Measurements from ENCODE around the gene FLNB.
A peak's percentile ranks its signal among the peaks of the same experiment; 100 is the strongest.

Gene FLNB, protein sequence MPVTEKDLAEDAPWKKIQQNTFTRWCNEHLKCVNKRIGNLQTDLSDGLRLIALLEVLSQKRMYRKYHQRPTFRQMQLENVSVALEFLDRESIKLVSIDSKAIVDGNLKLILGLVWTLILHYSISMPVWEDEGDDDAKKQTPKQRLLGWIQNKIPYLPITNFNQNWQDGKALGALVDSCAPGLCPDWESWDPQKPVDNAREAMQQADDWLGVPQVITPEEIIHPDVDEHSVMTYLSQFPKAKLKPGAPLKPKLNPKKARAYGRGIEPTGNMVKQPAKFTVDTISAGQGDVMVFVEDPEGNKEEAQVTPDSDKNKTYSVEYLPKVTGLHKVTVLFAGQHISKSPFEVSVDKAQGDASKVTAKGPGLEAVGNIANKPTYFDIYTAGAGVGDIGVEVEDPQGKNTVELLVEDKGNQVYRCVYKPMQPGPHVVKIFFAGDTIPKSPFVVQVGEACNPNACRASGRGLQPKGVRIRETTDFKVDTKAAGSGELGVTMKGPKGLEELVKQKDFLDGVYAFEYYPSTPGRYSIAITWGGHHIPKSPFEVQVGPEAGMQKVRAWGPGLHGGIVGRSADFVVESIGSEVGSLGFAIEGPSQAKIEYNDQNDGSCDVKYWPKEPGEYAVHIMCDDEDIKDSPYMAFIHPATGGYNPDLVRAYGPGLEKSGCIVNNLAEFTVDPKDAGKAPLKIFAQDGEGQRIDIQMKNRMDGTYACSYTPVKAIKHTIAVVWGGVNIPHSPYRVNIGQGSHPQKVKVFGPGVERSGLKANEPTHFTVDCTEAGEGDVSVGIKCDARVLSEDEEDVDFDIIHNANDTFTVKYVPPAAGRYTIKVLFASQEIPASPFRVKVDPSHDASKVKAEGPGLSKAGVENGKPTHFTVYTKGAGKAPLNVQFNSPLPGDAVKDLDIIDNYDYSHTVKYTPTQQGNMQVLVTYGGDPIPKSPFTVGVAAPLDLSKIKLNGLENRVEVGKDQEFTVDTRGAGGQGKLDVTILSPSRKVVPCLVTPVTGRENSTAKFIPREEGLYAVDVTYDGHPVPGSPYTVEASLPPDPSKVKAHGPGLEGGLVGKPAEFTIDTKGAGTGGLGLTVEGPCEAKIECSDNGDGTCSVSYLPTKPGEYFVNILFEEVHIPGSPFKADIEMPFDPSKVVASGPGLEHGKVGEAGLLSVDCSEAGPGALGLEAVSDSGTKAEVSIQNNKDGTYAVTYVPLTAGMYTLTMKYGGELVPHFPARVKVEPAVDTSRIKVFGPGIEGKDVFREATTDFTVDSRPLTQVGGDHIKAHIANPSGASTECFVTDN (N-terminal part only)

DNA sequence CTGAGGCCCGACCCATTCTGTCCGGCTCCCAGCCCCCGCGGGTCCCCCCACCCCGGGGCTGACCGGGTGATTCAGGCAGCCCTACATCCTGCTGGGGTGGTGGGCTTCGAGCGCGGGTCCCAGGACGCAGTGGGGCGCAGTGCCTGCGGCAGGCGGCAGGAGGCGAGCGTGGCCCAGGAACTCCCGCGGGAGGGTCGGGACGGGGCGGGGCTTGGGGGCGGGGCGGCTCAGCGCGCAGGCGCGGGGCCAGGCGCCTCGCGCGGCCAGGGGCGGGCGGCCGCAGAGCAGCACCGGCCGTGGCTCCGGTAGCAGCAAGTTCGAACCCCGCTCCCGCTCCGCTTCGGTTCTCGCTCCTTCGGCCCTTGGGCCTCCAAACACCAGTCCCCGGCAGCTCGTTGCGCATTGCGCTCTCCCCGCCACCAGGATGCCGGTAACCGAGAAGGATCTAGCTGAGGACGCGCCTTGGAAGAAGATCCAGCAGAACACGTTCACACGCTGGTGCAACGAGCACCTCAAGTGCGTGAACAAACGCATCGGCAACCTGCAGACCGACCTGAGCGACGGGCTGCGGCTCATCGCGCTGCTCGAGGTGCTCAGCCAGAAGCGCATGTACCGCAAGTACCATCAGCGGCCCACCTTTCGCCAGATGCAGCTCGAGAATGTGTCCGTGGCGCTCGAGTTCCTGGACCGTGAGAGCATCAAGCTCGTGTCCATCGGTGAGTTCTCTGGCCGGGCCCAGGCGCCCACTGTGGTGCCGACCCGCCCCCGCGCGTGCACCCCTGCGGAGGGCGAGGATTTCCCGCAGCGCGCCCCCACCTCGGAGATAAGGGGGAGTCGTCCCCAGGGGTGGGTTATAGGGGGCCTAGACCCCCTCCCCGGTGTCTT is at the start of gene FLNB:
FLNB (plus strand) TSS at position 282 of the 885 bp plus-strand sequence; CDS start at position 425, 143 bp downstream.
- peak; percentile 91 for DNase-seq

DNA sequence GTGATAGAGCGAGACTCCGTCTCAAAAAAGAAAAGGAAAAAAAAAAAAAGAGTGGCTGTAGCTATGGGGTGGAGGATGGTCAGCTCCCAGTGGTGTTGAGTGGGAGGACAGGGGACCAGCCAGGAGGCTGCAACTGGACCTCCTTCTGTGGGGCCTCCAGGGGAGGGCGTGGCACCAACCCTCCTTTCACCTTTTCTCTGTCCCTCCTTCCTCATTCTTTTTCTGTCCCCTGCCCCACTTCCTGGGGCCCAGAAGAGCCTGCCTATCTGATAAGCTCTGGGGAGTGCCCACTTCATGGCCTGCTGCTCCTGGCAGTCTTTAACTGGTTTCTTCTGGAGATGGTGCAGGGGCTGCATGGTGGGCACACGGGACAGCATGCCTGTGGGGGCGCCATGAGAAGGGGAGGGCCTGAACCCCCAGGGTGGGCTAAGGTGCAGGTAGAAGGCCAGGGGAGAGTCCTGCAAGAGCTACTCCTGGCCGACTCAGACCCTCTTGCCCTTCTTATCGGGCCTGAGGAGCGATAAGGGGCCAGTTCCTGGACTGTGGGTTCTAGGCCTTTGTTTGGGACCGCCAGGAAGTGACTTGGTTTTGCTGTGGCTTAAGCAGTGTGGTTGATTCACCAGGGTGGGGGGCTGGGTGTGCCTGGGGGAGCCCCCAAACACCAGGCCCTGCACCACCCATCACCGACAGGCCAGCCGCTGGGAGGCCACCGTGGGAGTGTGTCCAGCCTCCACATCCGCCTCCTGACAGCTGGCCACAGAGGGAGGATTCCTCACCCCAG is 49.4 kb upstream of the FLNB start:
- DNase-seq = no peak

DNA sequence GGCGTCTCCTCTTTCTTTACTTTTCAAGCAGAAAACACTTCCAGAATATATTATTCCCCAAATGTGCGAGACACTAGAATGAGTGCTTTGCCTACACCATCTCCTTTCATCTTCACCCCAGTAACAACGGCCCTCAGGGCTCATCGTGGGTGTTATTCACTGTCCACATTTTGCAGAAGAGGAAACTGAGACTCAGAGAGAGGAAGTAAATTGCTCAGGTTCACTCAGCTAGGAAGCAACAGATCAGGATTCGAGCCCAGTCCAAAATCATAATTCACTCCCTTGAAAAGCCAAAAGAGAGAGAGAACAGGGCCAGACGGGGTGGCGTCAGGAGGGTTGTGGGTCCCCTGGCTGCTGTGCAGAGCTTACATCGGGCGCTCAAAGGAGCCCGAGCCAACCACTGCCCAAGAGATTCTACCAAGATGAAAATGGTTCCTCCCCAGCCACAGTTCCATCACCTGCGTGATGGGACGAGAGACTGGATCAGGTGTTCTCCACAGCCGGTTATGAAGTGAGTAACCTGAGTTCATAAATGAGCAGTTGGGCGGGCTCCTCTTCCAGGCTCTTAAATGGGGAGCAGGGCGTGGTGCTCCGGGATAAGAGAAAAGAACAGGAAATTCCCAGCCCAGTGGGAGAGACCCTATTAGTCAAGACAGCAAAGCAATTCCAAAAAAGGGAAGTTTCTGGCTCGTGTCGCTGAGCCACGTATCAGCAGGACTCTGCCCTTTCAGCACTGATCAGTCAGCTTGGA is 48.6 kb upstream of the FLNB start:
- DNase-seq = no peak

DNA sequence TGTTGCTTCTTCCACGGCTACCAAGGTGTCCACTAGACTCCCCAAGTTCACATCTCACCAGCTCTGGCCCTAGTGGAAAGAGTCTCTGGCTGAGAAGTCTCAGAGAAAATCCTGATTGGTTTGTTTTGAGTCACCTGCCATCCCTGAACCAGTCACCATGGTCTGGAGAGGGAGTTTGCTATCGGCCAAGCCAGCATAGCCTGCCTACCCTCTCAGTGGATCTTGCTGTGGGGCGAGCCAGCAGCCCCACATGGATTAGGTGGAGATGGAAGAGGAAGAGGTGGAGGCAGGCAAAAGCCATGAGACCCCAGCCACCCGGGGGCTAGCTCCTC is 48.1 kb upstream of the FLNB start:
- DNase-seq = no peak

DNA sequence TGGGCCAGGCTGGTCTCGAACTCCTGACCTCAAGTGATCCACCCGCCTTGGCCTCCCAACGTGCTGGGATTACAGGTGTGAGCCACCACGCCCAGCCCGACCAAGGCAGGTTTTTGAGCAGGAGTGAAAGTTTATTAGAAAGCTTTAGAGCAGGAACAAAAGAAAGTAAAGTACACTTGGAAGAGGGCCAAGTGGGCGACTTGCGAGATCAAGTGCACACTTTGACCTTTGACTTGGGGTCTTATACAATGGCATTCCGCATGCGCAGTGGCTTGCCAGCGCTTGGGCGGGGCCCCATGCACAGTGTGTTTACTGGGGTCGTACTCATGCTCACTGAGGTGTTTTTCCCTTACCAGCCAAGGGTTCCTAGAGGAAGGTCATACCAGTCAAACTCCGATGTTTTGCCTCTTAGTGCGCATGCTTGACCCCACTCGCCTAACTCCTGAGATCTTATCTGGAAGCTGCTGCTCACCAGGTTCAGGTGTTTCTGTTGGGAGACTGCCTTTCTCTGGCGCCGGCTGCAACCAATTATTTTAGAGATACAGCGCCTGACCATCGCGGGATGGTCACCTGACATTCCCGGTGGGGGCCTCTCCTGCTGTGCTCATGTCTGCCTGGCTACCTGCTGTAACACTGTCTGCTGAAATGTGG is 46.9 kb upstream of the FLNB start:
- no peak for DNase-seq

DNA sequence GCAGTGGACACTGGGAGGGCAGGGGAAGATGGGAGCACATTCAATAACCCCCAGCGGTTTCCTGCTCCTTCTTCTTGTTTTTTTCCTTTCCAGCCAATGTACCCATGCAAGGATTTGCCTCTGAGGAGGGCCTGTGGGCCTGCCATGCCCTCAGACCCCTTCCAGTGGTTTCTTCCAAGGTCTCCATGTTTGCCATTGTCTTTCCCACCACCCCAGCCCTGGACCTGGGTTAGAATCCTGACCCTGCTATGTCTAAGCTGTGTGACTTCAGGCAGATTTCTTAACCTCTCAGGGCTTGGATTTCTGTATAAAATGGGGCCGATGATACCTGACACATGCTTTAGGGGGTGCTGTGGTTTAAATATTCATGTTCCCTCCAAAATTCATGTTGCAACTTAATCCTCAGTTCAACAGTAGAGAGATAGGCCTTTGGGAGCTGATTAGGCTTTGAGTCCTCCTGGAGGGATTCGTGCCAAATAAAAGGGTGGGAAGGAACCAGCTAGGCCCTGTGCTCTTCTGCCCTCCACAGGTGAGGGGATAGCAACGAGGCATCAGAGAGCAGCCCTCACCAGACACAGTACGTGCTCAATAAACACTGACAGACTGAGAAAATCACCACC is 46.3 kb upstream of the FLNB start:
- DNase-seq = no peak

DNA sequence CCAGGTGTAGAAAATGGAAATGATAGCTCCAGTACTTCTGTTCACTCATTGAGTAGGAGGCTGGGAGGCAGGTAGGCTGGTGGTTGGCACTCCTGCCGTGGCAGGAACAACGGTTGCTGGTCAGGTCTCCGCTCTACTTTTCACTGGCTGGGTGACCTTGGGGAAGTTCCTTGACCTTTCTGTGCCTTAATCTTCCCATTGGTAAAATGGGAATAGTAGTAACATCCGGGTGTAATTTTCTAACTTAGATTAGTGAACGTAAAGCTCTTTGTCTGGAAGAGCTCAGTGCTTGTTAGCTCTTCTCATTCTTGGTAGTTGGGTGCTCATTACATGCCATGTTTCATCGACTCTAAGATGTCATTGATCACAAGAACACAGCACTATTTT is 45.8 kb upstream of the FLNB start:
- no peak for DNase-seq

DNA sequence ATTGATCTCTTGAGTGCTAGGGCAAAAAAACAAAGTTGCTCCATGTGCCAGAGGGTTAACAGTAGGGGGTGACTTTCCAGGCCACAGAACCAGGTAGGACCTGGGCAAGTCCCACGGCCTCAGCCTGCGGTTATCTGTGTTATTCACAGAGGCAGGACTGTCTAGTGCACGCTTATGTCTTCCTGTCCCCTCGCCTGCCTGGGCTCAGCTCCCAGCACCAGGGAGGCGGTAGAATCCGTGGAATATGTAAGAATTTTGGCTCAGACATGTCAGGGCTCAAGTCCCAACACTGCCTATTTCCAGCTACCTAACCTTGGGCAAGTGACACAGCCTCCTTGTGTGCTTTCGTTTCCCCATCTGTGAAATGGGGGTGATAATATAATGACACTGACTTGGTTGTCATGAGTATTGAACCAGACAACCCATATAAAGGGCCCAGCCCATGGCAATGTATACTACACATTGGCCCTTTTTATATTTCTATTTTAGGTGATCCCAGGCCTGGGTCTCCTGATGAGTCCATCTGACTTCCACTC is 44.3 kb upstream of the FLNB start:
- DNase-seq = no peak

DNA sequence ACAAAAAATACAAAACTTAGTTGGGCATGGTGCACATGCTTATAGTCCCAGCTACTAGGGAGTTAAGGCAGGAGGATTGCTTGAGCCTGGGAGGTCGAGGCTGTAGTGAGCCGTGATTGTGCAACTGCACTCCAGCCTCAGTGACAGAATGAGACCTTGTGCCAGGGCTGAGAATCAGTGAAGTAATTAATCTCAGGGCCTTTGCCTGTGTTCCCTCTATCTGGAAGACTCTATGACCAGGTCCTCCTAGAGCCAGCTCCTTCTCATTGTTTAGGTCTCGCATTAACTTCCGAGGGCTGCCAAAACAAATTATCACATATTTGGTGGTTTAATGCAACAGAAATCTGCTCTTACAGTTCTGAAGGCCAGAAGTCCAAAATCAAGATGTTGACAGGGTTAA is 41.4 kb upstream of the FLNB start:
- no peak for DNase-seq

DNA sequence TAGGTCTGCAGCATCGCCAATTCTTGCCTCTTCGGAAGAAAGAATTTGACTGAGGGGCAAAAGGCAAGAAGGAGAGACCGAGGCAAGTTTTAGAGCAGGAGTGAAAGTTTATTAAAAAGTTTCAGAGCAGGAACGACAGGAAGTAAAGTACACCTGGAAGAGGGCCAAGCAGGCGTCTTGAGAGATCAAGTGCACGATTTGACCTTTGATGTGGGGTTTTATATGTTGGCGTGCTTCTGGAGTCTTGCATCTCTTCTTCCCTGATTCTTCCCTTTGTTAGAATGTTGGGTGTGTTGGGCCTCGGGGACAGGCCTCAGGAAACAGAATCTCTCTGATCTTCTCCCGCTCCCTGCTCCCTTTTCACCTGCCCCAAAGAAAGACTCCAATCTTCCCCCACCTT is 40.6 kb upstream of the FLNB start:
- no peak for DNase-seq

DNA sequence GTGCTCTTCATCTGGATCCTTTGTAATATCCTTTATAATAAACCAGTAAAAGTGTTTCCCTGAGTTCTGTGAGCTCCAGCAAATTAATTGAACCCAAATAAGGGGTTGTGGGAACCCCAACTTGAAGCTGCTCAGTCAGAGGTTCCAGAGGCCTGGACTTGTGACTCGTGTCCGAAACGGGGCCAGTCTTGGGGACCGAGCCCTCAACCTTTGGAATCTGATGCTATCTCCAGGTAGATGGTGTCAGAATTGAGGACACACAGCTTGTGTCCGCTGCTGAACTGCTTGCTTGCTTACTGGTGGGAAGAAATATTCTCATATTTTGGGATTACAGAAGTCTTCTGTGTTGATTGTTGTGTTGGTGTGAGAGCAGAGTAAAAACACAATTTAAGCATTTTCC is 39.7 kb upstream of the FLNB start:
- DNase-seq = no peak

DNA sequence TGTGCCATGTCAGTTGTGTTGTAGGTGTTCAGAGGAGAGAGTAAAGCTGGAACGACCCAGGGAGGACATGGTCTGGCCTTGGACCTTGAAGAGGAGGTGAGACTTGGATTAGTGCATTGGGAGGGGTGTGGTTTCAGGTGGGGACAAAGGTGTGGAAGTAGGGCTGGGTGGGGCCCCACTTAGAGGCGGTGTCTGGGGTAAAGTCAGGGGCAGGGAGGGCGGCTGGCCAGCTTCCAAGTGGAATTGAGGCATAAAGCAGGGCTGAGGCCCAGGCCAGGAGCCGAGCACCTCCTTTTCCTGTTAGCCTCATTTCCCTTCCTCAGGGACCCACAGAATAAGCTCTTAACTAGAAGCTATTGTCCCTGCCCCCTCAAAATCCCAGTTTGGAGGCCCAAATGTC is 36.2 kb upstream of the FLNB start:
- no peak for DNase-seq

DNA sequence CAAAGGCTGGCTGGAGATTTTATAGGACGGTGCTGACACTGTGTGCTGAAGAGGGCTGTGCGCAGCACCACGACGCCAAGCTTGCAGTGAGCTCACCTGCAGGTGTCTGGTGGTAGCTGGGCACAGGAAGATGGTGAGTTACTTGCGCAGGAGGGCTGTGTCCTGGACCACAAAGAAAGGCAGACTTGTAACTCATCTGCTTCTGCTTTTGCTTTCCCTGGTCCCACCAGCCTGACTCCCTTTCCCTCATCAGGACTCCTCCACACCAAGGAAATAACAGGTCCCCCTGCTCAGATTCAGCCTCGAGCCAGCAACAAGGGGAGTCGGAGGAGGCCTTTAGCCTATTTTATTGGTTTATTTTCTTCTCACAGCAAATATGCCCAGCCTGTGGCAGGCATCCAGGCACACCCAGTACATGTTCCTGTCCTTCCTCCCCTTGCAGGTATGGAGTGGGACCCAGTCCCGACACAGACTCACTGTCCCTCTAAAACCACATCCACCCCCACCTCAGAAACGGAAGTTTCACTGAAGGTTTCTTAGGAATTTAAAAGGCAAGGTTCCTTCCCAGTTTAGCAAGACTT is 35.6 kb upstream of the FLNB start:
- no peak for DNase-seq

DNA sequence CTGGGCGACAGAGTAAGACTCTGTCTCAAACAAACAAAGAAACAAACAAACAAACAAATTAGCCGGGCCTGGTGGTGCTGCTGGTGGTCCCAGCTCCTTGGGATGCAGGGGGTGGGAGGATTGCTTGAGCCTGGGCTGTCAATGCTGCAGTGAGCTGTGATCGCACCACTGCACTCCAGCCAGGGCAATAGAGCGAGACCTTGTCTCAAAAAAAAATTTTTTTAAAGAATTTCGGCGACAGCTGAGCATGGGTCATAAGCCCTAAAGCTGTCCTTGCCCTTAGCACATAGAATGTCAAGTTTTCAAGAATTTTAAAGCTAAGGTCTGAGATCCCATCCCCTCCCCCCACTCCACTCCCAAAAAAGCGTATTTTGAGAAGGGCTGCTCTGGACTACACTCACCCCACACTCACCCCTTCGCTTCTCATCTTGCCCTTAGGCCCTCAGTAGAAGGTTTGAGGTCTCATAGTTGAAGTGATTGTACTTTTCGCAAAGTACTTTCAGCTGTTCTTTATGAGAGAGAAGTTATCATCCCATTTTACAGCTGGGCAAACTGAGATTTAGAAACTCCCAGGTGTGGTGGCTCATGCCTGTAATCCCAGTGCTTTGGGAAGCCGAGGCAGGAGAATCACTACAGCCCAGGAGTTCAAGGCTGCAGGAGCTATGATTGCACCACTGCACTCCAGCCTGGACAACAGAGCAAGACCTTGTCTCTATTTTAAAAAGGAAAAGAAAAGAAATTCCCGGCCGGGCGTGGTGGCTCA is 34.3 kb upstream of the FLNB start:
- DNase-seq = no peak

DNA sequence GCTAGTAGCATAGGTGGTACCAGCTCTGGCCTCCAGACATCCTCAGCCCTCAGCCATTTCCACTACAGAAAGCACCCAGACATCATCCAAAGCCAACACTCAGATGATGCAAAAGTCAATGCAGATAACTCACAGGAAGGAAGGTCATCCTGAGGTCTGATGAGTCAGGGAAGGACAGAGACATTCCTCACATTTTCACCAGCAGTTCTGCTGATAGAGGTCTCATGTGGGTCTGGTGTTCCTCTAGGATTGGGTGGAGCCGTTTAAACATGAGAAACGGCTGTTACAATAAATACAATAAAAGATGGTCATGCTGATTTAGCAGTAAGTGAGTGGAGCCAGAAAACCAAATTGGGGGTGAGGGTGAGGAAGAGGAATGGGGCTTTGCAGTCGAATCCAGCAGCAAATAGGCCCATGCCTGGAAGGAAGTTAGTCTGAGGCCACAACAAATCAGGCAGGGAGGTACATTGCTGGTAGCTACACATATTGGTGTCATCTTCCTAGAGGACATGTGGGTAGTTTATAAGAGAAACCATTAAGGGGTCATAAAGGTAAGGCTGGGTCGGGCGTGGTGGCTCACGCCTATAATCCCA is 33.3 kb upstream of the FLNB start:
- DNase-seq = no peak

DNA sequence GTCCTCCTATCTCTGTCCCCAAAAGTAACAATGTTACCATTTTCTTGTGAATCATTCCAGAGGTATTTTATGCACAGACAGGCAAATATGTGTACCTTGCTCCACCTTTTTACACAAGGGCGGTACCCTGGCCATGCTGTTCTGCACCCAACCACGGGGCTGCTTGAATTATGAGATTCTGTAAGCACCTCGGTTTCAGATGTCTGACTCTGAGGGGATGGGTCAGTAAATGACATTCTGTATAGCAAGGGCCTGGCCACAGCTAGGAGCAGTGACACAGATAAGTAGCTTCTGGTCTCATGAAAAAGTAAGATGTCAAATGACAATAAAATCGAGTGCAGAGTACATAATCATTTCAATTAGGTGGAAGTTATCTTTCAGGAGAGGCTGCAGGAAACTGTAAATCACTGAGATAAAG is 30.4 kb upstream of the FLNB start:
- no peak for DNase-seq

DNA sequence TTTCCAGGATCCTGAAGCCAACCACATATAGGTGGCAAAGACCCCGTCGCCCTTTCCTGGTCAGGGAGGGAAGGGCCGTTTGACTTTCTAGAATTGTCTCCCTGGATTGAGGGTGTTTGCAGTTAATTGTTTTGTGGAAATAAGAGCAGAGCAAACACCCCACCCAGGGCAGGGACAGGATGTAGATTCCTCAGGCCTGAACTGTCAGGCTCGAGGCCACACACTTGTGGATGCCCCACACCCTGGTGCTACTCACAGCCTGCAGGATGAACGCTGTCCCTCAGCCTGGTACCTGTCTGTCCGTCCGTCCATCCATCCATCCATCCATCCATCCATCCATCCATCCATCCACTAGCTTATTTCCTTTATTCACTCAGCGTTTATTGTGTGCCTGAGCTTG is 29.9 kb upstream of the FLNB start:
- DNase-seq = no peak

DNA sequence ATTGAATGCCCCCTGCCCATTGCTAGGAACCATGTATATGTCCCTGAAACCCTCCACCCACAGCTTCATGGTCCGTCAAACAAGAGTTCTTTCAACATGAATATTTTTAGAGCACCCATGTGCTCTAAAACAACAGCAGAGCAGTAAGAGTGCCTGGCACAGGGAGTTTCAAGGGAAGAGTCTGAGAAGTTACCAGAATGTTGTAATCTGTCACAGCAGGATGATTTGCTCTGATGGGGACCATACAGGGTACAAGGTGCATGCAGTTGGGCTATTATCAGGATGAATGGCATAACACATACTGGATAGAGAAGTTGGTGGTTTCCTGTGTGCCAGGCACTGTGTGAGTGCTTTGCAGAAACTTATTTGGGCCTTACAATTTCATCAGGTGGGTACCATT is 27.8 kb upstream of the FLNB start:
- no peak for DNase-seq

Data from retina (tissue), 1 donor.